A549 (cell line): Measurements from ENCODE around the gene OSBPL8. TPM values are rescaled to one million over a fixed set of nuclear protein-coding genes. Genes with fewer than 3 reads are reported as not detected.
A peak's percentile ranks its signal among the peaks of the same experiment; 100 is the strongest.

Experiments
- ATAC-seq, 2 experiments: fragments of 200-7000 bp in 1 of 2; fragments of >200 bp in 1 of 2; cut with Nextera tagmentation in 1 of 2; cut with Tn5 transposase in 1 of 2; 3 replicates each; pipeline versions ENCODE4 v1.8.0 to v1.9.1; 2018 to 2020; ENCODE audit warnings: mild to moderate bottlenecking in 1 of 2, moderate library complexity in 1 of 2
- CTCF ChIA-PET: fragments of 300-600 bp; sonication (Branson Sonifier 250); formaldehyde crosslinking; extraction: SDS; loops from one replicate; lab custom pipeline; 2021; ENCODE audit warnings: antibody characterized with exemption, inconsistent platforms; lab: Yijun Ruan, JAX
- POLR2A ChIA-PET: fragments of 350-600 bp; formaldehyde crosslinking; extraction: SDS; loops from one replicate; lab custom pipeline; 2021; ENCODE audit warnings: antibody characterized with exemption, inconsistent platforms; lab: Yijun Ruan, JAX
- DNase-seq, 2 experiments: peaks; one replicate each; pipeline versions ENCODE4 v3.0.0 to v3.0.0-alpha.2; 2011 to 2016; ENCODE audit warnings: low read depth in 1 of 2, low spot score in 1 of 2
- FAIRE-seq: peaks from 2 replicates; lab custom pipeline; 2011; peaks lifted over from hg19 to GRCh38; lab: Jason Lieb, UNC
- H3K27ac ChIP-seq, 2 experiments: fragments of >200 bp; sonication (Bioruptor Twin); formaldehyde crosslinking; 3 replicates each; pipeline ENCODE4 v1.5.1; 2016 to 2017
- H3K4me1 ChIP-seq: fragments of >200 bp; sonication (Bioruptor Twin); formaldehyde crosslinking; 3 replicates; pipeline ENCODE4 v1.6.1; 2016
- H3K4me2 ChIP-seq: fragments of >200 bp; sonication (Bioruptor Twin); formaldehyde crosslinking; 3 replicates; pipeline ENCODE4 v1.6.1; 2016
- H3K4me3 ChIP-seq: fragments of >200 bp; sonication (Bioruptor Twin); formaldehyde crosslinking; 3 replicates; pipeline ENCODE4 v1.5.1; 2016
- H3K9me3 ChIP-seq: fragments of >200 bp; sonication (Bioruptor Twin); formaldehyde crosslinking; 3 replicates; pipeline ENCODE4 v1.6.1; 2016
- BHLHE40 ChIP-seq: IDR thresholded peaks from 2 replicates; pipeline ENCODE4 v1.6.1; 2012; ENCODE audit warnings: low read depth, low read length, inconsistent platforms
- CEBPB ChIP-seq, 2 experiments: fragments of >200 bp in 1 of 2; sonication (Bioruptor Twin) in 1 of 2; formaldehyde crosslinking in 1 of 2; IDR thresholded peaks; 2 replicates each; pipeline ENCODE4 v1.6.1; 2012 to 2016
- CHD4 ChIP-seq: fragments of 200-600 bp; sonication (generic); IDR thresholded peaks from 2 replicates; pipeline ENCODE4 v1.6.1; 2016; ENCODE audit warnings: antibody characterized with exemption, mild to moderate bottlenecking, borderline replicate concordance
- EHF ChIP-seq: fragments of 250-450 bp; sonication (Bioruptor Pico); IDR thresholded peaks from 2 replicates; pipeline ENCODE4 v1.5.0; 2020; ENCODE audit warnings: mild to moderate bottlenecking
- FOSL2 ChIP-seq, 2 experiments: fragments of 450-650 bp in 1 of 2; fragments of >200 bp in 1 of 2; sonication (Bioruptor Twin) in 1 of 2; formaldehyde crosslinking; IDR thresholded peaks; 2 replicates each; pipeline versions ENCODE4 v1.5.0 to v1.6.1; 2016 to 2020; ENCODE audit warnings: mild to moderate bottlenecking in 1 of 2, moderate library complexity in 1 of 2
- GATA3 ChIP-seq: IDR thresholded peaks from 2 replicates; pipeline ENCODE4 v1.6.1; 2012; ENCODE audit warnings: borderline replicate concordance
- MAFK ChIP-seq: fragments of 450-650 bp; IDR thresholded peaks from 2 replicates; pipeline ENCODE4 v1.6.1; 2014; ENCODE audit not compliant: partially characterized antibody
- MAZ ChIP-seq: fragments of 150-350 bp; IDR thresholded peaks from 2 replicates; pipeline ENCODE4 v1.6.1; 2014; ENCODE audit warnings: antibody characterized with exemption, low read depth, low read length, borderline replicate concordance
- RARB ChIP-seq: fragments of 250-450 bp; sonication (Bioruptor Pico); IDR thresholded peaks from 2 replicates; pipeline ENCODE4 v1.8.0; 2021; ENCODE audit warnings: mild to moderate bottlenecking, moderate library complexity
- RNF2 ChIP-seq: fragments of 200-600 bp; sonication (generic); IDR thresholded peaks from 2 replicates; pipeline ENCODE4 v1.6.1; 2016; ENCODE audit warnings: low read depth, mild to moderate bottlenecking, antibody characterized with exemption, moderate library complexity, borderline replicate concordance
- SREBF2 ChIP-seq: fragments of 450-650 bp; IDR thresholded peaks from 2 replicates; pipeline ENCODE4 v1.6.1; 2014; ENCODE audit warnings: mild to moderate bottlenecking, moderate library complexity
- WGBS: methylation state at CpG from one replicate; pipeline ENCODE4 v1.1.6; 2017; ENCODE audit errors: missing lambda C conversion rate; 5-methylcytosine and 5-hydroxymethylcytosine counted together
- polyA plus RNA-seq, 4 experiments: library from polyadenylated mRNA; depleted of rRNA in 3 of 4; stranded (reverse); fragments of >200 nt; fragmentation: RNase III in 1 of 4; extraction: RNeasy Plus Mini Kit Qiagen cat#74134 plus additional on column Dnase treatment in 1 of 4; gene quantifications; 2 replicates in 3 of 4; 3 replicates in 1 of 4; pipeline ENCODE4 v1.2.3, GENCODE V29; 2011 to 2017
- TF ChIP-seq, protein P1 (sequence below): fragments of >200 bp; sonication (Bioruptor Twin); formaldehyde crosslinking; IDR thresholded peaks from 3 replicates; pipeline ENCODE4 v1.6.1; 2016
- TF ChIP-seq, protein P2 (sequence below): IDR thresholded peaks from 2 replicates; pipeline ENCODE4 v1.6.1; 2012; ENCODE audit warnings: low read depth, borderline replicate concordance
- TF ChIP-seq, protein P3 (sequence below): fragments of 250-450 bp; sonication (Bioruptor Pico); IDR thresholded peaks from 2 replicates; pipeline ENCODE4 v1.5.0; 2021; ENCODE audit warnings: mild to moderate bottlenecking, moderate library complexity, borderline replicate concordance
- TF ChIP-seq, protein P4 (sequence below): fragments of >200 bp; sonication (Bioruptor Twin); formaldehyde crosslinking; IDR thresholded peaks from 3 replicates; pipeline ENCODE4 v1.5.1; 2016
- TF ChIP-seq, protein P5 (sequence below): fragments of 250-450 bp; sonication (Bioruptor Pico); IDR thresholded peaks from 2 replicates; pipeline ENCODE4 v1.5.0; 2020; ENCODE audit warnings: low read depth, mild to moderate bottlenecking, moderate library complexity
- TF ChIP-seq, protein P6 (sequence below): IDR thresholded peaks from 2 replicates; pipeline ENCODE4 v1.6.1; 2012

The OSBPL8 gene
- polyA plus RNA-seq, 2 of the 4 experiments (the other 2 are of a cell fraction): 15.4 to 43.2 TPM

DNA sequence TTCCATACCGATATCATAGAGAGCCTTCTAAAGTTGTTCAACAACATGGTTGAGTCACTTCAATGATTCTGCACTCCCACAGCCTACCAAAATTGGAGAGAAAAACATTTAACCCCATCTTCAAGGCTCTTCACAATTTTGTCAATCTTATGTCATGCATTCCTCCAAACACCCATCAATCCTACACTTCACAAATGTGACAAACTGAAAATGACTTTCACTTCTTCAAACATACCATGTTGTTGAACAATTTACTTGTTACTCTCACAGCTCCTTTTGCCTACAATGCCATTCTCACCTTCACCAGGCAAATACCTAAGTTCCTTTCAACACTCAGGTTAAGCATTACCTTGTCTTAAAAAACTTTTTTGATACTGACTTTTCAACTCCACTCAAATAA, 88.0 kb downstream of the OSBPL8 start:
- CTCF ChIA-PET: interaction anchor here (0.9 kb wide), 1 partner anchor 127 kb away, joined by 3 read pairs; no protein-coding TSS in a partner anchor
- peaks cover 12% of the 10 kb centered on the region for H3K4me1 ChIP-seq
- no peak overlapping the region for H3K27ac ChIP-seq
- POLR2A ChIA-PET: no interaction called here
- DNase-seq (no peak), ATAC-seq (no peak), FAIRE-seq (peak; percentile 7)
- H3K4me3 ChIP-seq: no peak overlapping the region
- WGBS: 56% methylated on average over 1 of the region's 1 CpG
- no peak overlapping the region for H3K4me2 ChIP-seq
- H3K9me3 ChIP-seq: no peaks in the 10 kb centered on the region
- TF ChIP-seq RNF2 (no peak), CEBPB (IDR thresholded peaks at IDR 0.05) (no peak), EHF (no peak), CHD4 (no peak), RARB (CRISPR knock-in tag) (no peak), SREBF2 (no peak)
- TF ChIP-seq, protein P1, sequence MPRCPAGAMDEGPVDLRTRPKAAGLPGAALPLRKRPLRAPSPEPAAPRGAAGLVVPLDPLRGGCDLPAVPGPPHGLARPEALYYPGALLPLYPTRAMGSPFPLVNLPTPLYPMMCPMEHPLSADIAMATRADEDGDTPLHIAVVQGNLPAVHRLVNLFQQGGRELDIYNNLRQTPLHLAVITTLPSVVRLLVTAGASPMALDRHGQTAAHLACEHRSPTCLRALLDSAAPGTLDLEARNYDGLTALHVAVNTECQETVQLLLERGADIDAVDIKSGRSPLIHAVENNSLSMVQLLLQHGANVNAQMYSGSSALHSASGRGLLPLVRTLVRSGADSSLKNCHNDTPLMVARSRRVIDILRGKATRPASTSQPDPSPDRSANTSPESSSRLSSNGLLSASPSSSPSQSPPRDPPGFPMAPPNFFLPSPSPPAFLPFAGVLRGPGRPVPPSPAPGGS: no peak
- TF ChIP-seq, protein P2, sequence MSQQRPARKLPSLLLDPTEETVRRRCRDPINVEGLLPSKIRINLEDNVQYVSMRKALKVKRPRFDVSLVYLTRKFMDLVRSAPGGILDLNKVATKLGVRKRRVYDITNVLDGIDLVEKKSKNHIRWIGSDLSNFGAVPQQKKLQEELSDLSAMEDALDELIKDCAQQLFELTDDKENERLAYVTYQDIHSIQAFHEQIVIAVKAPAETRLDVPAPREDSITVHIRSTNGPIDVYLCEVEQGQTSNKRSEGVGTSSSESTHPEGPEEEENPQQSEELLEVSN: no peak
- TF ChIP-seq, protein P3, sequence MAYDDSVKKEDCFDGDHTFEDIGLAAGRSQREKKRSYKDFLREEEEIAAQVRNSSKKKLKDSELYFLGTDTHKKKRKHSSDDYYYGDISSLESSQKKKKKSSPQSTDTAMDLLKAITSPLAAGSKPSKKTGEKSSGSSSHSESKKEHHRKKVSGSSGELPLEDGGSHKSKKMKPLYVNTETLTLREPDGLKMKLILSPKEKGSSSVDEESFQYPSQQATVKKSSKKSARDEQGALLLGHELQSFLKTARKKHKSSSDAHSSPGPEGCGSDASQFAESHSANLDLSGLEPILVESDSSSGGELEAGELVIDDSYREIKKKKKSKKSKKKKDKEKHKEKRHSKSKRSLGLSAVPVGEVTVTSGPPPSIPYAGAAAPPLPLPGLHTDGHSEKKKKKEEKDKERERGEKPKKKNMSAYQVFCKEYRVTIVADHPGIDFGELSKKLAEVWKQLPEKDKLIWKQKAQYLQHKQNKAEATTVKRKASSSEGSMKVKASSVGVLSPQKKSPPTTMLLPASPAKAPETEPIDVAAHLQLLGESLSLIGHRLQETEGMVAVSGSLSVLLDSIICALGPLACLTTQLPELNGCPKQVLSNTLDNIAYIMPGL (CRISPR knock-in tag): no peak
- TF ChIP-seq, protein P4, sequence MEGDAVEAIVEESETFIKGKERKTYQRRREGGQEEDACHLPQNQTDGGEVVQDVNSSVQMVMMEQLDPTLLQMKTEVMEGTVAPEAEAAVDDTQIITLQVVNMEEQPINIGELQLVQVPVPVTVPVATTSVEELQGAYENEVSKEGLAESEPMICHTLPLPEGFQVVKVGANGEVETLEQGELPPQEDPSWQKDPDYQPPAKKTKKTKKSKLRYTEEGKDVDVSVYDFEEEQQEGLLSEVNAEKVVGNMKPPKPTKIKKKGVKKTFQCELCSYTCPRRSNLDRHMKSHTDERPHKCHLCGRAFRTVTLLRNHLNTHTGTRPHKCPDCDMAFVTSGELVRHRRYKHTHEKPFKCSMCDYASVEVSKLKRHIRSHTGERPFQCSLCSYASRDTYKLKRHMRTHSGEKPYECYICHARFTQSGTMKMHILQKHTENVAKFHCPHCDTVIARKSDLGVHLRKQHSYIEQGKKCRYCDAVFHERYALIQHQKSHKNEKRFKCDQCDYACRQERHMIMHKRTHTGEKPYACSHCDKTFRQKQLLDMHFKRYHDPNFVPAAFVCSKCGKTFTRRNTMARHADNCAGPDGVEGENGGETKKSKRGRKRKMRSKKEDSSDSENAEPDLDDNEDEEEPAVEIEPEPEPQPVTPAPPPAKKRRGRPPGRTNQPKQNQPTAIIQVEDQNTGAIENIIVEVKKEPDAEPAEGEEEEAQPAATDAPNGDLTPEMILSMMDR: no peak

DNA sequence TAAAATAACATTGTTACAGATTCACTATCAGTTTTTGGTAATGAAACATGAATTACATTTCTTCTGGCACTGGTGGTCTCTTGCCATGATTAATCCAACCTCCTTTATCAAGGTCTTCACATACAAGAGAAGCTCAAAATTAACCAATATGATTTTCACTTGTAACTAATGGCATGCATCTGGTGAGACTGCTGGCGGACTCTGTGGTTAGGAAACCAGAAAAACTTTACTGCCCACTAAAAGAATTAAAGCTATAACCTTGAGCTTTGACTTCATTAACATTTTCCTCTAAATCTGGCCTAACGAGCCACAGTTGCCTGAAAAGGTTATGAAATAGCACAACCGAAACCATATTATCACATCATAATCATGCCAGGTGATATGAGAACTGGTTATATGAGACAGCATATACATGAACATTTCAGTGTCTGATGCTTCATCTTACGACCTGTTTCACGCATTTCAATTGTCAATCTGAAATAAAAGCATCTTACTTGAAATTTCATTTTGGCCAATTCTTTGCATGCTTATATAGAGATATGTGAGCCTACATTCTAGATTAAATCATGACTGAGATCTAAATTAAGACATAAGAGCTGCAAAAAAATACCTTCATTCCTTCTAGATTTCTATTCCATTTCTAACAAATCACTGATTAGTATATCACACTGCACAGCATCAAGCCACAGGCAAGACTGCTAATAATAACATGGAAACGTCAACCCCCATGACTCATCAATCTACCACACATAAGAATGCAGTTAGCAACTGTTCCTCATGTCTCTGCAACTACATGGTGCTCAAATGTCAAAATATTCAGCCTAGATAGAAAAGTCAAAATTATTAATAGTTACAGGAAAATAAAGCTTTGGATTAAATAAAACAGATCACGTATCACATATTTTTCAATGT, 89.3 kb downstream of the OSBPL8 start:
- Histone ChIP-seq H3K27ac (no peak overlapping the region), H3K4me1 (peaks cover 12% of the 10 kb centered on the region), H3K4me2 (peak overlapping the region; percentile 33), H3K4me3 (no peak overlapping the region), H3K9me3 (no peaks in the 10 kb centered on the region)
- ChIA-PET CTCF (interaction anchor here (0.7 to 3.2 kb wide), 3 partner anchors 15 to 273 kb away, joined by 4 to 25 read pairs (median 5); partner anchors contain the start of gene BBS10), POLR2A (no interaction called here)
- TF ChIP-seq FOSL2 (IDR thresholded peaks at IDR 0.05) (0 out of 2 replicates have a peak, but pooled peaks have one; percentile 21), FOSL2 (CRISPR knock-in tag; IDR thresholded peaks at IDR 0.05) (peak; percentile 86), RARB (CRISPR knock-in tag) (no peak), MAFK (peak; percentile 59), BHLHE40 (no peak), MAZ (no peak), GATA3 (no peak)
- TF ChIP-seq, protein P5, sequence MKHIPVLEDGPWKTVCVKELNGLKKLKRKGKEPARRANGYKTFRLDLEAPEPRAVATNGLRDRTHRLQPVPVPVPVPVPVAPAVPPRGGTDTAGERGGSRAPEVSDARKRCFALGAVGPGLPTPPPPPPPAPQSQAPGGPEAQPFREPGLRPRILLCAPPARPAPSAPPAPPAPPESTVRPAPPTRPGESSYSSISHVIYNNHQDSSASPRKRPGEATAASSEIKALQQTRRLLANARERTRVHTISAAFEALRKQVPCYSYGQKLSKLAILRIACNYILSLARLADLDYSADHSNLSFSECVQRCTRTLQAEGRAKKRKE: no peak
- TF ChIP-seq, protein P6, sequence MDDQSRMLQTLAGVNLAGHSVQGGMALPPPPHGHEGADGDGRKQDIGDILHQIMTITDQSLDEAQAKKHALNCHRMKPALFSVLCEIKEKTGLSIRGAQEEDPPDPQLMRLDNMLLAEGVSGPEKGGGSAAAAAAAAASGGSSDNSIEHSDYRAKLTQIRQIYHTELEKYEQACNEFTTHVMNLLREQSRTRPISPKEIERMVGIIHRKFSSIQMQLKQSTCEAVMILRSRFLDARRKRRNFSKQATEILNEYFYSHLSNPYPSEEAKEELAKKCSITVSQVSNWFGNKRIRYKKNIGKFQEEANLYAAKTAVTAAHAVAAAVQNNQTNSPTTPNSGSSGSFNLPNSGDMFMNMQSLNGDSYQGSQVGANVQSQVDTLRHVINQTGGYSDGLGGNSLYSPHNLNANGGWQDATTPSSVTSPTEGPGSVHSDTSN: no peak
- FAIRE-seq (peak; percentile 81), ATAC-seq (peak; percentile 85 to 91), DNase-seq (peak; percentile 47 to 51)
- WGBS: 77% methylated on average over 7 of the region's 7 CpGs
